GM21390 (cell line): ENCODE measurements around the gene AP2A2.
"Not testable (repeated sequence)": the region's sequence is repeated elsewhere in the genome, so short reads cannot be mapped to it uniquely, and the experiment has no call there.

ENCODE experiments used
- ATAC-seq: cut with Tn5 transposase; IDR thresholded peaks from one replicate; pipeline ENCODE4 v1.9.1; 2021; ENCODE audit not compliant: unreplicated experiment

AP2A2 gene

GRCh38 chr11:972523-973211 lies 47.0 kb downstream of the AP2A2 start:
- ATAC-seq: no peak

GRCh38 chr11:973237-973636 lies 47.6 kb downstream of the AP2A2 start:
- ATAC-seq: no peak

GRCh38 chr11:975376-975775 lies 49.7 kb downstream of the AP2A2 start:
- not testable (repeated sequence) for ATAC-seq

GRCh38 chr11:975827-976226 lies 50.2 kb downstream of the AP2A2 start:
- ATAC-seq: no peak

GRCh38 chr11:976431-977160 lies 50.9 kb downstream of the AP2A2 start:
- ATAC-seq: no peak

- no peak for ATAC-seq
Measured at GRCh38 chr11:977830-978720, 52.4 kb downstream of the AP2A2 start.

- no peak for ATAC-seq
Measured at GRCh38 chr11:978781-979180, 53.1 kb downstream of the AP2A2 start.

- ATAC-seq: no peak
Measured at GRCh38 chr11:980438-981357, 55.0 kb downstream of the AP2A2 start.

GRCh38 chr11:981764-982163 lies 56.1 kb downstream of the AP2A2 start:
- no peak for ATAC-seq

- ATAC-seq: no peak
Measured at GRCh38 chr11:984546-984945, 58.9 kb downstream of the AP2A2 start.

GRCh38 chr11:985406-985805 lies 59.7 kb downstream of the AP2A2 start:
- no peak for ATAC-seq

GRCh38 chr11:985848-986247 lies 60.2 kb downstream of the AP2A2 start:
- no peak for ATAC-seq

GRCh38 chr11:986270-986951 lies 60.7 kb downstream of the AP2A2 start:
- ATAC-seq: no peak

- ATAC-seq: no peak
Measured at GRCh38 chr11:986952-987305, 61.3 kb downstream of the AP2A2 start.

- no peak for ATAC-seq
Measured at GRCh38 chr11:987671-988070, 62.0 kb downstream of the AP2A2 start.

GRCh38 chr11:990101-990500 lies 64.4 kb downstream of the AP2A2 start:
- no peak for ATAC-seq

- no peak for ATAC-seq
Measured at GRCh38 chr11:991034-991433, 65.4 kb downstream of the AP2A2 start.

GRCh38 chr11:991711-992307 lies 66.1 kb downstream of the AP2A2 start:
- ATAC-seq: no peak

- no peak for ATAC-seq
Measured at GRCh38 chr11:992577-992976, 66.9 kb downstream of the AP2A2 start.
